AG08395 (cell line): ENCODE data around the gene C13orf46.
"Not testable (repeated sequence)": the region's sequence is repeated elsewhere in the genome, so short reads cannot be mapped to it uniquely, and the experiment has no call there.

Experiments
- DNase-seq: peaks from one replicate; pipeline ENCODE4 v3.0.0; 2012; ENCODE audit warnings: mixed read lengths, low spot score

Gene C13orf46

DNA sequence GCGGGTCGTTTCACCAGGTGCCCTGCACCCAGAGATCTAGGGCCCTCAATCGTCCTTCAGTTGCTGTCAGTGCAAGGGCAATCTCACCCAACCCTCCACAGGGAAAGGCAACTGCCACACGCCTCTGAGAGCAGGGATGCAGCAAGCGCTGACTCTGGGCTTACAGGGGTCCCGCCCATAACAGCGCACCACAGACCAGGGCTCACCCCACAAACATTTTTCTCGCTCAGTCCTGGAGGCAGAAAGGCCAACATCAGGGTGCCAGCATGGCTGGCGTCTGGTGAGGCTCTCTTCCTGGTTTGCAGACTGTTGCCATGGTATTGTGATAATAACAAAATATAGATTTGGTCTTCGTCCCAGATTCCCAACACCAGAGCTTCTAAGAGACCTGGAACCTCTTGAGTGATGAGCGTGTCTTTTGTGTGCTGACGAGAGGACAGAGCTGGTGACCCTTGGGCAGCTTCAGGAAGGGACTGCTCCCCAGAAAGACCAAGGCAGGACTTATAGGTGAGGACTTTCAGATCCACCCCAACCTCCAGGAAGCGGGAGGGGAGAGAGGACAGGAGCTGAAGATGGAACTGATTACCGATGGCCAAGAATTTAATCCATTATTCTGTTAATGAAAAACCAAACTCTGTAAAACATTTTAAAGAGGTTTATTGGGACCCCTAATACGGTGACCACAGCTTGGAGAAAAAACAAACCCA, 51.3 kb downstream of the C13orf46 start:
- DNase-seq = no peak

DNA sequence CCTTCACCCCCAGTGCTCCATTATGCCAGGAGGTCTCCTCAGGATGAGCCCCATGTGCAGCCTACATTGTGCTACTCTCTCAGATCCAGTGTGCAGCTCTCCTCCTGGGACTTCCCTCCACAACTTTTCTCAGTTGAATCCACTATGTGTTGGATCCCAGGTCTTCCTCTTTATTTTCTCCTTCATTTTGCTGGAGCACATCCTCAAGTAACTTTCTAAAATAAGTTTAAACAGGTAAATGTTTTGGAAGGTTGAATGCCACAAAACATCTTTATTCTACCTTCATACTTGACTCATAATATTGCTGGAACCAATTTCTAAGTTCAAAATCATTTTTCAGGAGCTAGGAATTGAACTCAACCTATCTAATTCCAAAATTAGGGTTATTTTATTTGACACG, 52.1 kb downstream of the C13orf46 start:
- no peak for DNase-seq

DNA sequence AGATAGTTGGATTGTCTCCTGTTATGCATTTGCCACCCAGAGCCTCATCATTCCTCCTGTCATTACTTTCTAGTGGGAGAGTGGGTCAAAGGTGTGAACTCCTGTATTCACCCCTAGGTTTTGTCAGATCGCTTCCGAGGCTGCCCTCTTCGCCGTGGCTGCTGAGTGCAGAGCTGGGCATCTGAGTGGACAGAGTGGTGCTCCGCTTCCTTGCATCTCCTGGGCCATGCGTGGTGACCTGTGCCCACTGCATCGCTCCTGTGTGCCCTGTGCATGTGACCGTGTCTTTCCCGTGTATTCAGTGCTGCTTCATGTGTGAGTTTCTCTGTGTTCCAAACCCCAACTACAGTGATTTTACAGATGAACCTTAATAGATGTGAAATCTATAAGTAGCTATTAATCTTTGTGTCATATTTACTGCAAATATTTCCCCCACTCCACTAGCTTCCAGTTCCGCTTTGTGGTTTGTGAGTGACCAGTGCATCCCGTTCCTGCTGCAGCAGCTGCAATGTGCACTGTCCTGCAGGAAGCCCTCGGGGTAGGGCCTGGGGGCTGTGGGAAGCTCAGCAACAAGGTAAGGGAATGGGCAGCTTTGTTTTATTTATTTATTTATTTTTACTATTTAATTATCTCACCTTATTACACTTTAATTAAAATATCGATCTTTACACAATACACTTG, 53.1 kb downstream of the C13orf46 start:
- no peak for DNase-seq

DNA sequence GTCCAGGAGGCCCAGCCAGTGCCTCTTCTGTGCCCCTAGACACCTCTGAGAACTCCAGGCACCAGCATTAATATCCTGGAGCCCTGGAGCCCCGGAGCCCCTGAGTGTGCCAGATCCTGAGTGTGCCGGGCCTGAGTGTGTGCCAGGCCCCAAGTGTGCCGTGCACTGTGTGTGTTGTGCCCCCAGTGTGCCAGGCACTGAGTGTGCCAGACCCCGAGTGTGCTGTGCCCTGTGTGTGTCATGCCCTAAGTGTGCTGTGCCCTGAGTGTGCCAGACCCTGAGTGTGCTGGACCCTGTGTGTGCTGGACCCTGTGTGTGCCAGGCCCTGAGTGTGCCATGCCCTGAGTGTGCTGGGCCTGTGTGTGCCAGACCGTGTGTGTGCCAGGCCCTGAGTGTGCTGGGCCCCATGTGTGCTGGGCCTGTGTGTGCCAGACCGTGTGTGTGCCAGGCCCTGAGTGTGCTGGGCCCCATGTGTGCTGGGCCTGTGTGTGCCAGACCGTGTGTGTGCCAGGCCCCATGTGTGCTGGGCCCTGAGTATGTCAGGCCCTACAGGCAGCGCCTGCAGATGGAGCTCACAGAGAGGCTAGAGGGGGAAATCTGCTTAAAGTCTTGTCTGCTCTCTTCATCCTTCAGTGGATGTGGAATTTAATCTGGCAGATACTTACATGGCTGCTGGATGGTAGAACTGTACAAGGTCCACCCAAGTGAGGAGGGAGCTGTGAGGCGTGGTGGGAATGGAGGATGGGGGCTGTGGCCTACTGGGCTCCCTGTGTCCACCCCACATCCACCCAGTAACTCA, 53.9 kb downstream of the C13orf46 start:
- DNase-seq = no peak

DNA sequence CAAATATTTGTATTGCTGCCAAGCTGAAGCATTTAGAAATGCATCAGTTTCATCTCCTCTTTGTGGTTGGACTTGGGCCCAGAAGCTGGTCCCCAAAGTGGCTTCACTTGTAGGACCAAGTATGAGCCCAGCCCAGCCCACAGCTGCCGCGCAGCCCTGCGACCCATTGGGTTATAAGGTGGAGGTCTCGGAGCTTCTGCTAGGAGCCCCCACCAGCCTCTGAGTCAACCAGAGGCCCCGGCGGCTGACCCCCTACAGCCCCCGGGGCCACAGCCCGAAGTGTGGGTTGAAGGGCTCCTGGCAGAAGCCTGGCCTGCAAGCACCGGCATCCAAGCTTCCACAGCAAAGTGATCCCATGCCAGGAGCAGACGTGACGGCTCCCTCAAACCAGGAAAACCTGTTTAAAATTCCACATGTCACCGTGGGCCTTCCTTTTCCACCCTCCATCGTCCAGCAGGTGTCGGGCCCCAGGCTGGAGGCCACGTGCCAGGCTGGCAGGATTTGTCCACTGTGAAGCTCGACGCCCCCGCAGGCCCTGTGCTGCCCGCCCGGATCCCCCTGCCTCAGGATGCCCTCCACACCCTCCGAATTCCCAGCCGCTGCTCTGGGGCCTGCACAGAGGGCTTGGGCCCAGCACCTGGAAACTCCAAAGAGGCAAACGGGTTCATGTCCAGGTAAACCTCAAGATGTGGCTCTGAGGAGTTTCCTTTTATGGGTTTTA, 54.7 kb downstream of the C13orf46 start:
- no peak for DNase-seq

DNA sequence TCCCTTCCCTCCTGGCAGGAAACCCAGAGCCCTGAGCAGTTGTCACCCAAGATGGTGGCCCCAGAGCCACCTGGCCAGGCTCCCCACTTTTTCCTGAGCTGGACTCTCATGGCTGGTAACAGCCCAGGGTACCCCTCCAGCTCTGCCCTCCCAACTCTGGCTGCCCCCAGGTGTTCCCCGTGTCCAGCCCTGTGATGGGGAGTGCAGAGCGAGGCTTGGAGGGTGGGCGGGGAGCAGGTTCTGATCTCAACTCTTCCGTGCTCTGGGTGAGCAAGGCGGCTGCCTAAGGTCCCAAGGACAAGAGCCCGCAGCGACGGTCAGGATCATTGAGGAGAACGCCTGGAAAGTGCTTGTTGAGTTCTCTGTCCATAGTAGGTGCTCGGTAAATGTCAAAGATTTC, 55.3 kb downstream of the C13orf46 start:
- DNase-seq = no peak

DNA sequence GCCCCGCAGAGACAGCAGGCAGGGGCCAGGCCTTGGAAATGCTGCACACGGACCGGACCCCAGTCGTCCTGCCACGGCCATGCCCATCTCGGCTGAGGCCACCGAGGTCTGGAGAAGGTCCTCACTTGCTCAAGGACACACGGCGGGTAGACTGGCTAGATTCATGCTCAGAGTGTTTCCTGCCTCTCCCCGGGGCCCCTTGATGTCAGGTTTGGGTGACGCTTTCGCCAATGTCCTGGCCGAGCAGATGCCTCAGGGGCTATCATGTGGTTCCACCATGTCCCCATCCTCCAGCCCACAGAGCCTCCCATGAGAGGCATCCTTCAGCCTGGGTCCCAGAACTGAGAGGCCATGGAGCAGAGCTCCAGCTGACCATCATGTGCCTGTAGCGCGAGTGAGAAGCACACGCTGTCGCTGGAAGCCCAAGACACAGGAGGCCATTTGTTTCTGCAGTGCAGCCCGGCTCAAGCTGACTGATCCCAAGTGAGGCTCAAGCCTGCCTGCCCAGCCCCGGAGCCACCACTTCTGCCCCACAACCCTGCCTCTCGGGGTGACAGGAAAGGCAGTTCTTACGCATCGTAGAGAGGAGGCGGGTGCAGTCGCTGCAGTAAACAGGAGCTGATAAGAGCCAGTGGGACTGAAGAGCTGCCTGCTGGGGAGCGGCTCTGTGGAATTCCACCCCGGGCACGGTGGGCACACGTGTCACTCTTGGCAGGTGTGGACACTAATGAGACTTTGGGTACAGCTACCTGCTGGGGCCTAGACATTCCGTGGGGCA, 56.1 kb downstream of the C13orf46 start:
- no peak for DNase-seq

DNA sequence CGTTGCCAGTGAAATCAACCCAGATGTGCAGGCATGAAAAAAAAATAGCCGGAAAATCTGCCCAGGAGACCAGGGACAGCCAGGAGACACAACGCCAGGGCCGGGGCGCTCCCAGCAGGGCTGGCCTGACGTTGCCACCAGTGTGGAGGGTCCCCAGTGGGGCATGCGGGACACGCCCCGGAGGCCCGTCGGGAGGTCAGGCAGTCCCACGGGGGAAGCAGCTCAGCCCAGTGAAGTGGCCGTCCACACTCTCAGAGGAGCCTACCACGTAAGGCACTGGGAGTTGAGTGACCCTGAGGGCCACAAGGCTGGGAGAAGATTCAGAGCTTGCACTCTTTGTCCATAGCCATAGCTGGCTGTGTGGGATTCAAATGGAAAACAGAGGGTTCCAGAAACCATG, 56.8 kb downstream of the C13orf46 start:
- DNase-seq = no peak

DNA sequence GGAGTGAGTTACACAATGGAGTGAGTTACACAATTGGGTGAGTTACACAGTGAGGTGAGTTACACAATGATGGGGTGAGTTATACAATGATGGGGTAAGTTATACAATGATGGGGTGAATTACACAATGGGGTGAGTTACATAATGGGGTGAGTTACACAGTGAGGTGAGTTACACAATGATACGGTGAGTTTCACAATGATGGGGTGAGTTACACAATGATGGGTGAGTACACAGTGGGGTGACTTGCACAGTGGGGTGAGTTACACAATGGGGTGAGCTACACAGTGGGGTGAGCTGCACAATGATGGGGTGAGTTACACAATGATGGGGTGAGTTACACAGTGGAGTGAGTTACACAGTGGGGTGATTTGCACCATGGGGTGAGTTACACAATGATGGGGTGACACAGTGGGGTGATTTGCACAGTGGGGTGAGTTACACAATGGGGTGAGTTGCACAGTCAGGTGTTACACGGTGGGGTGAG, 57.5 kb downstream of the C13orf46 start:
- no peak for DNase-seq

DNA sequence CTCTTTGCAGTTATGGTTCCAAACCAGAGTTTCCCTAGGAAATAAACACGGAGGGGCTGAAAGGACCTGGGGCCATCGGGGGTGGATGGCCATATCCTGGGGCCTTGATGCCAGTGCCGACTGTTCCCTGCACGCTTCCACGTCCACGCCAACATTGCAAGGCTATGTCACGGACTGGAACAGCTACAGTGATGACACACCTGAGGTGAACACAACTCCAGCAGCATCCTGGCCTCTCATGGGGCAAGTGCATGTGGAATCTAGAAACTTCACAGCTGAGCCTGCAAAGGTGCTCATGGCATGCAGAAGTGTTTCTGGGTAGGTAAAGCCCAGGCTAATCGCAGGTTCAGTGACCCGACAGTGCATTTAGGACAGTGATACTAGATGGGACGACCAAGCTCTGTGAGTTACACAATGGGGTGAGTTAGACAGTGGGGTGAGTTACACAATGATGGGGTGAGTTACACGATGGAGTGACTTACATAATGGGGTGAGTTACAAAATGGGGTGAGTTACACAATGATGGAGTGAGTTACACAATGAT, 58.0 kb downstream of the C13orf46 start:
- DNase-seq = no peak

DNA sequence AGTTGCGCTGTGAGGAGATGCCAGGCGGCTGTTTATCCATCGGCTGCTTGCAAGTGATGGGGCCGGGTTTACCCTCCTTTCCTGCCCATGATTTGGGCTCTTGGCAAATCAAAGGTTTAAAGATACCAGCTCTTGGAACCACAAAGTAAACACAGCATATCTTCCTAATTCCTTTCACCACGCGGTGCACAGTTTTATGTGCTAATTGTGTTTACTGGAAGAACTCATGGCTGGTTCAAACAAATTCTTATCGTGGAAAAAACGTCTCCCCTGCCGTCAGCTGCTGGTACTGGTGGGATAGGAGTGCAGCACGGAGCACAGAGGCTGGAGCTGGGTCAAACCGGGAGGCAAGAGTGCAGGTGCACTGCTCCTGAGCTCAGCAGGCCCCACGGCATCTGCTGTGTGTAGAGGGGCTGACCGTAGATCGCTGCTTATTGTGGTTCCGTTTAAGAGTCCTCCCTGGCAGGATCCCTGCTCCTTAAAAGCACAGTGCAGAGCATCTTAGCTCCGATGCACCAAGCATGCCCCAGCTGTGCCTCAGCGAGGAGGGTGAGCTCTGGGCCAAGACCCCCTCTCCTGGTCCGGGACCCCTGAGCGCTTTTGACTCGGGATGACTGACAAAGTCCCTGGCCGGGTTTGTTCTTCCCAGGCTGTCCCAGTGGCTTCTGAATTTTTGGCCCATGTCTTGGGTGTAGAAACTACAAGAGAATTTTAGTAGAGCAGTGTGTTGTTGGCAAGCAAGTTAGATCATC, 58.7 kb downstream of the C13orf46 start:
- DNase-seq = no peak

DNA sequence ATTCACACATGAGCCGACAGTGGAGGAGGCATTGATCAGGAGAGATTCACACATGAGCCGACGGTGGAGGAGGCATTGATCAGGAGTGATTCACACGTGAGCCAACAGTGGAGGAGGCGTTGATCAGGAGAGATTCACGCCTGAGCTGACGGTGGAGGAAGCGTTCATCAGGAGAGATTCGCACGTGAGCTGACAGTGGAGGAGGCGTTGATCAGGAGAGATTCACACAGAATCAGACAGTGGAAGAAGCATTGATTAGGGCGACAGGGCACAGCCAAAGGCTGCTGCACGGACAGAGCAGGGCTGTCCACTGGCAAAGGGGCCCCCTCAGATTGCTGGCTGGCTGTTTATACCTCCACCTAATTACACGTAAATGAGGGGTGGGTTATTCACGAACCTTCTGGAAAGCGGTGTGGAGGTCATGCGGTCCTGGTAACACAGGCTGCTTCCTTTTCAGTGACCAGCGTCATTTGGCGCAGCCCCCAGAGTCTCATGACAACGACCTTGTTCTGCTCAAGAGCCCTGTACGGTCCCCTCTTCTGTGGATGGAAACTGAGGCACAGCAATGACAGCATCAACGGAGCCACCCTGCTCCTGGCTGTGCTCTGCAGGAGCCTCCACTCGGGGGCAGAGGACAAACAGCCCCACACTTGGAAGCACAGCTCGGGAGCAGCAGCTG, 59.4 kb downstream of the C13orf46 start:
- no peak for DNase-seq

DNA sequence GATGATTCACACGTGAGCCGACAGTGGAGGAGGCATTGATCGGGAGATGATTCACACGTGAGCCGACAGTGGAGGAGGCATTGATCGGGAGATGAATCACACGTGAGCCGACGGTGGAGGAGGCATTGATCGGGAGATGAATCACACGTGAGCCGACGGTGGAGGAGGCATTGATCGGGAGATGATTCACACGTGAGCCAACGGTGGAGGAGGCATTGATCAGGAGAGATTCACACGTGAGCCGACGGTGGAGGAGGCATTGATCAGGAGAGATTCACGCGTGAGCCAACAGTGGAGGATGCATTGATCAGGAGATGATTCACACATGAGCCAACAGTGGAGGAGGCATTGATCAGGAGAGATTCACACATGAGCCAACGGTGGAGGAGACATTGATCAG, 60.0 kb downstream of the C13orf46 start:
- DNase-seq = not testable (repeated sequence)

DNA sequence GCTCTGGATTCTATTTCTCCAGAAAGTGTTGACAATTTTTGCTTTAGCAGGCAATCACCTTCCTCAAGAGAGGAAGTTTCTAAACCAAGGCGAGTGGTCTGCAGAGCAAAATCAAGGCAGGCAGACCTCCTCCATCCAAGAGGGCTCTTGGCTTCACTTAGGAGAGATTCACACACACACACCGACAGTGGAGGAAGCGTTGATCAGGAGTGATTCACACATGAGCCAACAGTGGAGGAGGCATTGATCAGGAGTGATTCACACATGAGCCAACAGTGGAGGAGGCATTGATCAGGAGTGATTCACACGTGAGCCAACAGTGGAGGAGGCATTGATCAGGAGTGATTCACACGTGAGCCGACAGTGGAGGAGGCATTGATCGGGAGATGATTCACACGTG, 60.5 kb downstream of the C13orf46 start:
- not testable (repeated sequence) for DNase-seq

DNA sequence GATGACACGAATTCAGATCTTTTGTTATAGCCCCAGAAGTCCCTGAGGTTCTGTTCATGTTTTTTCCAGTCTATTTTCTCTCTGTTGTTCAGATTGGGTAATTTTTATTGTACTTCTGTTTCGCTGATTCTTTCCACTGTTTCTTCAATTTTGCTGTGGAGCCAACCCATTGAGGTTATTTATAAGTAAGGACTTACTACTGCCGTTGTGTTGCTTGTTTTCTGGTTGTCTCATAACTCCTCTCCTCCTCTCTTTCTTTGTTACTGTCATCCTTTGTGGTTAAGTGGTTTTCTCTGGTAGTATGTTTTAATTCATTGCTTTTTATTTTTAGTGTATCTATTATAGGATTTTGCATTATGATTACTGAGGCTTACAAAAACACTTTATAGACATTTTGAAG, 61.3 kb downstream of the C13orf46 start:
- DNase-seq = no peak

DNA sequence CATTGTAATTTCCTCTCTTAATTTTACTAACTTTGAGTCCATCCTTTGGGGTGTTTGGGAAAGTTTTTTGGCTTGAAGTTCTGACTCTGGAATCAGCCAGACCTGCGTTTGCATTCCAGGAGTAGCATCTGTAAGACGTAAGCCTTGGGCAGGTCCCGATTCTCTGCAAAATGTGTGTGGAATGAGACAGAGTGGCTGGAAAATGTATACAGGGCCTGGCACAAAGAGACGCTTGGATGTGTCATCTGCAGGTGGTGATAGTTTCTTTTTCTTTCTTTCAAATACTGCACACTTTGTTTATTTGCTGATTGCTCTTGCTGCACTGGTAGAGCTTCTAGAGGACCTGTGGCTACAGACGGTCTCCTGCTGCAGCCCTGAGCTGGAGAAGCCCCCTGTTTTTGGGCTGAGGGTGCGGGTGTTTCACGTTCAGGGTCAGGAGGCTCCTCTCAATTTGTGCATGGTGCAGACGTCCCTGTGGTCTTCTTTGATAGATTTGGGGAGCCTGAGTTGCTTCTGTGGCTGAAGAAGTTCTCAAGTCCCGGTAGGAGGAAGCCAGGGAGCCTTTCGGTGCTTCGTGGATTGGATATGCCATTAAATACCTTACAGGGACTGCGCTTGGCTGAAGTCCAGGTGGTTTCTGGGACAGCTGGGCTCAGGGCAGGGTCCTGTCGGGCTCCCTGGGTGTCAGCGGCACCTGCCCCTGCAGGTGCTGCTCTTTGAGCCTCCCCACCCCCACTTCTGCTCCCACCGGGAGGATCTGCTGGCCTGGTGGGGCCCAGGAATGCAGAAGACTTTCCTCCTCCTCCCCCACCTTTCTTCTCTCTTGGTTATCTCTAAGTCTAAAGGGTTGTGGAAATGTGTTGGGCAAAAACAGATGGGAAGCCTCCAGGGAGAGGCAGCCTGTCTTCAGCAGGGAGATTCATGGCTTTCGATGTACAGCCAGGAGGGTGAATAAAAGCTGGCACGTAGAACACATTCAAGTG, 66.0 kb downstream of the C13orf46 start:
- DNase-seq = peak; percentile 56

DNA sequence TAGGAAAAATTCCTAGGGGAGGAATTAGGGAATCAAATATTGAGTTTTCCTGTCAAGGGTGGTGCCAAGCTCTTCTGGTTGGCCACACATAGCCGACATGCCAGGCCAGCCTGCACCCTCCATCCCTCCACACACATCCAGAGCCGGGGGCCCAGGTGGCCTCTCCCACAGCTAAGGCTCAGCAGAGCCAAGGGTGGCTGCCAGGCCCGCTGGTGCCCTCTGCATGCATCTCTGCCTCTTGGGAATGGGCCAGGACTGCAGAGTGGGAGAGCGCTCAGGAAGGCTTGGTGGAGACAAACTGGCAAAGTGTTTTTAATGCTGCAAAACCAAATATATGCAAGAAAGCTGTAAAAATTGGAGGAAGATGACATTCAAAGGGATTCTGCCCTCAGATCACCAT, 67.3 kb downstream of the C13orf46 start:
- no peak for DNase-seq

DNA sequence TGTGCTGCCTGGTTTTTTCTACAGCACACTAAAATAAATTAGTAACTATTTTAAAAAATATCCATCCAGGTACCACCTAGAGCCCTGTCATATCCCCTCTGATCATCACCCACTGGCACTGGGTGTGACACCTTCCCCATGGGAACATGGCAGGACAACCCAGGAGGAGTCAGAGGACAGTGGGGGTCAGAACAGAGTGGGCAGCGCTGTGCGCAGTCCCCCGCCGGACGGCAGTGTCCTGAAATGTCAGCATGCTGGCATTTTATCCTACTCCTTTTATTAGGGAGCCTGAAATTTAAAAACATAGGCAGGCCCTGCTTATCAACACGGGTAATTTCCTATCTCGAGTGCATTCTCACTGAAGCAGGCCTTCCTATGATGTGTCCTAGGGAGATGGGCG, 67.9 kb downstream of the C13orf46 start:
- DNase-seq = no peak

DNA sequence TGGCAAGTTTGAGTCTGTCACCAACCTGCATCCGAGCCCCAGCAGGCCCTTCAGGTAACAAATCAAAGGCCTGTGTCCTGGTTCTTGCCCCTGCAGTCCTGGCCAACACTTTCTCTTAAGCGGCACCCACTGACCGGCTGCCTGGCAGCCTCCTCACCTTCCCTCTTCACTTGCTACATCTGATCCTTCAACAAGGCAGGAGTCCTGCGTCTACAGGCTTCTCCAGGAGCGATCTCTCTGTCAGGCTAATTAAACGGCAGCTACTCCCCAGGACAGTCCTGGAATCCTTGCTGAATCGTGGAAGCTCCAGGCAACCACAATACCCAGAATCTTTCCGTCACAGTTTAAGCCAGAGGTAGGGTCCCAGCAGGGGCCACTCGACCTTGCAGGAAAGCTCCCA, 68.9 kb downstream of the C13orf46 start:
- DNase-seq = no peak
